BJ (cell line): ENCODE measurements around the gene NKAIN2. TPM values are rescaled to one million over a fixed set of nuclear protein-coding genes. Genes with fewer than 3 reads are reported as not detected.
"Not testable (repeated sequence)": the region's sequence is repeated elsewhere in the genome, so short reads cannot be mapped to it uniquely, and the experiment has no call there.

Experiments used
- CTCF ChIA-PET: fragments of 350-600 bp; formaldehyde crosslinking; extraction: SDS; loops from one replicate; lab custom pipeline; 2021; ENCODE audit warnings: antibody characterized with exemption, inconsistent platforms; lab: Yijun Ruan, JAX
- POLR2A ChIA-PET: fragments of 300-600 bp; sonication (Branson Sonifier 250); formaldehyde crosslinking; extraction: SDS; loops from one replicate; lab custom pipeline; 2021; ENCODE audit warnings: antibody characterized with exemption; lab: Charles Lee
- DNase-seq: peaks from one replicate; pipeline ENCODE4 v3.0.0-alpha.2; 2011; ENCODE audit warnings: low read depth
- H3K27me3 ChIP-seq: 2 replicates; pipeline ENCODE4 v1.6.0; 2011; ENCODE audit warnings: low read length; ENCODE audit not compliant: control insufficient read depth, insufficient read depth
- H3K36me3 ChIP-seq: 2 replicates; pipeline ENCODE4 v1.5.1; 2011; ENCODE audit warnings: low read length; ENCODE audit not compliant: control insufficient read depth, insufficient read depth
- H3K4me3 ChIP-seq: 2 replicates; pipeline ENCODE4 v1.5.1; 2011; ENCODE audit warnings: low read depth, mild to moderate bottlenecking, control low read depth, low read length
- polyA plus RNA-seq: library from polyadenylated mRNA; depleted of rRNA; stranded (reverse); fragments of >200 nt; gene quantifications from 2 replicates; pipeline ENCODE4 v1.2.3, GENCODE V29; 2011
- TF ChIP-seq, protein P1 (sequence below): IDR thresholded peaks from 2 replicates; pipeline ENCODE4 v1.5.1; 2011; ENCODE audit warnings: low read depth, mild to moderate bottlenecking, control low read depth, inconsistent platforms, low read length, moderate library complexity; ENCODE audit not compliant: insufficient read depth

The NKAIN2 gene
- polyA plus RNA-seq, 1 experiment: not detected

DNA sequence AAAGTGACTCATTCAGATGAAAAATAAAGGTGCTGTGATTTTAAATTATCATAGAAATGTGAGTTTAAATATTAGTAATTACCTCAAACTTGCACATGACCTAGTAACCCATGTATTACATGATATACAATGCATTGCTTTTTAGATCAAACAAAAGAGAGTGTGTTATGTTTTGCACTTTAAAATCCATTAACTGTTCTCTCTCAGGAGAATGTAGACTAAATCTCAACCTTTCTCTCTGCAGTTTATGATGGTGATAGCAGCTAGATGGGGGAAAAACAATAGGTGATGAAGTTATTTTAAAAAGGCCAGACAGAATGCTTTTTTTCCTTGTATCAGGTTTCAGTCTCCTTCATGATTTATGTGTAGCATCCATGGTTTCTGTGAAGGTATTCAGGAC lies 754.2 kb downstream of the NKAIN2 start:
- no peak overlapping the region for H3K4me3 ChIP-seq
- TF ChIP-seq, protein P1, sequence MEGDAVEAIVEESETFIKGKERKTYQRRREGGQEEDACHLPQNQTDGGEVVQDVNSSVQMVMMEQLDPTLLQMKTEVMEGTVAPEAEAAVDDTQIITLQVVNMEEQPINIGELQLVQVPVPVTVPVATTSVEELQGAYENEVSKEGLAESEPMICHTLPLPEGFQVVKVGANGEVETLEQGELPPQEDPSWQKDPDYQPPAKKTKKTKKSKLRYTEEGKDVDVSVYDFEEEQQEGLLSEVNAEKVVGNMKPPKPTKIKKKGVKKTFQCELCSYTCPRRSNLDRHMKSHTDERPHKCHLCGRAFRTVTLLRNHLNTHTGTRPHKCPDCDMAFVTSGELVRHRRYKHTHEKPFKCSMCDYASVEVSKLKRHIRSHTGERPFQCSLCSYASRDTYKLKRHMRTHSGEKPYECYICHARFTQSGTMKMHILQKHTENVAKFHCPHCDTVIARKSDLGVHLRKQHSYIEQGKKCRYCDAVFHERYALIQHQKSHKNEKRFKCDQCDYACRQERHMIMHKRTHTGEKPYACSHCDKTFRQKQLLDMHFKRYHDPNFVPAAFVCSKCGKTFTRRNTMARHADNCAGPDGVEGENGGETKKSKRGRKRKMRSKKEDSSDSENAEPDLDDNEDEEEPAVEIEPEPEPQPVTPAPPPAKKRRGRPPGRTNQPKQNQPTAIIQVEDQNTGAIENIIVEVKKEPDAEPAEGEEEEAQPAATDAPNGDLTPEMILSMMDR: no peak
- ChIA-PET POLR2A (no interaction called here), CTCF (no interaction called here)
- no peaks in the 10 kb centered on the region for H3K27me3 ChIP-seq
- no peak for DNase-seq
- H3K36me3 ChIP-seq: no peaks in the 10 kb centered on the region

DNA sequence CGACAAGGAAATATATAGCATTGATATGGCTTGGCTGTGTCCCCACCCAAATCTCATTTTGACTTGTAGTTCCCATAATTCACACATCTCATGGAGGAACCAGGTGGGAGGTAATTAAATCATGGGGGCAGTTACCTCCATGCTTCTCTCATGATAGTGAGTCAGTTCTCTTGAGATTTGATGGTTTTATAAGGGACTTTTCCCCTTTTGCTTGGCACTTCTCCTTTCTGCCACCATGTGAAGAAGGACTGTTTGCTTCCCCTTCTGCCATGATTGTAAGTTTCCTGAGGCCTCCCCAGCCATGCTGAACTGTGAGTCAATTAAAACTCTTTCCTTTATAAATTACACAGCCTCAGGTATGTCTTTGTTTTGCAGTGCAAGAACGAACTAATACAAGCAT lies 756.4 kb downstream of the NKAIN2 start:
- H3K27me3 ChIP-seq, H3K36me3 ChIP-seq, POLR2A ChIA-PET, H3K4me3 ChIP-seq, CTCF ChIA-PET, DNase-seq: not testable (repeated sequence)

DNA sequence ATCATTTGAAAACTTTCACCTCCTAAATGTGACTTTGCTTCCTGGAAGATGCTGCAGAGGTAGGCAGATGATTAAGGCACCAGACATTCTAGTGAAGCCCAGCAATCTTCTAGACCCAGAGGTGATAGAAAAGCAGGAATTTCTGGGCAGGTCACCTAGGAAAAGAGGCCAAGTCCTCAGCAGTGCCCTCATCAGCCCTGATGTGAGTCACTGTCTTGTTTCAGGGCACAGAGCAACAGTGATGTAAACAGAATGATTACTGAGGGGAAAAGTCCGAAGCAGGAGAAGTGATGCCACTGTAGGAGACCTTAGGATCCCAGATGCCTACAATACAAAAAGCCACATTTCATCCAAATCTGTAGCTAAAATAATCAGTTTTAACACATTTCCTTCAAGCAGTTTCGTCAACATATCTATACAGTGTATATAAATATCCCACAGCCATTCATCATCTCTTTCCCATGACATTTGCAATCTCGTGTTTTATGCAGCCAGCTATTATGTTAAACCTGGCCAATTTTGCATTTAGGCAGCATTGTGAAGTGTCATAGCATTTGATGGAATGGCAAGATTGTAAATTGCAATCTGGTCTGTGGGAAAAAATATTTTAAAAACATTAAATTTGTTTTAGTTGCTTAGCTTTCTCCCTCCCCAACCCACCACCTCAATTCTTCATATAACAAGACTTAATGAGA lies 757.4 kb downstream of the NKAIN2 start:
- ChIA-PET CTCF (no interaction called here), POLR2A (no interaction called here)
- H3K36me3 ChIP-seq: no peaks in the 10 kb centered on the region
- TF ChIP-seq, protein P1: no peak
- H3K27me3 ChIP-seq: no peaks in the 10 kb centered on the region
- no peak overlapping the region for H3K4me3 ChIP-seq
- no peak for DNase-seq

DNA sequence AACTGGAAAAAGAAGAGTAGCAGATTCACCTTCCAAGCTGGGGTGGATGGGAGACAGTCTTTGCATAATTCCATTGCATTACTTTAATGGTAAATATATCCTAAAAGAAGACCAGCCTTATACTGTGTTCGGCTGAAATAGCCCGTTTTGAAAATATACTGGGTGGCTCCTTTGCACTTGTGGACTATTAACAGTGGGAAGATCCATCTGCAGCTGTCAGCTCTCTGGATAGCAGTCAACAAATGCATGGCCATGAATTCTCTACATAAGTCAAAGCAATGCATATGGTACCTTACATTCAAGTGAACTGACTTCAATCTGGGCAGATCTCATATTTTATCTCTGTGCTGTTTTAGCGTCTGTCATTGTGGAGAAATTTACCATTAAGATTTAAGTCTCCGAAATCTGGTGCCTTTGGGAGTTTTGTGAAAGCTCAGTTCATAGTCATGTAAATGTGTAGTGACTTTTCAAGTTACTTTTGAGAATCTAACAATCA lies 758.0 kb downstream of the NKAIN2 start:
- H3K4me3 ChIP-seq: no peak overlapping the region
- TF ChIP-seq, protein P1: no peak
- no peak for DNase-seq
- H3K36me3 ChIP-seq: no peaks in the 10 kb centered on the region
- H3K27me3 ChIP-seq: no peaks in the 10 kb centered on the region
- ChIA-PET POLR2A (no interaction called here), CTCF (no interaction called here)

DNA sequence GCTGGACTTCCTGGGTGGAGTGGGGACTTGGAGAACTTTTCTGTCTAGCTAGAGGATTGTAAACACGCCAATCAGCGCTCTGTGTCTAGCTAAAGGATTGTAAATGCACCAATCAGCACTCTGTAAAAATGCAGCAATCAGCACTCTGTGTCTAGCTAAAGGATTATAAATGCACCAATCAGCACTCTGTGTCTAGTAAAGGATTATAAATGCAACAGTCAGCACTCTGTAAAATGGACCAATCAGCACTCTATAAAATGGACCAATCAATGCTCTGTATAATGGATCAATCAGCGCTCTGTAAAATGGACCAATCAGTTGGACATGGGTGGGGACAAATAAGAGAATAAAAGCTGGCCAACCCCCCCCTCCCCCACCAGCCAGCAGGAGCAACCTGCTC lies 760.5 kb downstream of the NKAIN2 start:
- H3K4me3 ChIP-seq, CTCF ChIA-PET, POLR2A ChIA-PET, H3K36me3 ChIP-seq, DNase-seq, H3K27me3 ChIP-seq: not testable (repeated sequence)

DNA sequence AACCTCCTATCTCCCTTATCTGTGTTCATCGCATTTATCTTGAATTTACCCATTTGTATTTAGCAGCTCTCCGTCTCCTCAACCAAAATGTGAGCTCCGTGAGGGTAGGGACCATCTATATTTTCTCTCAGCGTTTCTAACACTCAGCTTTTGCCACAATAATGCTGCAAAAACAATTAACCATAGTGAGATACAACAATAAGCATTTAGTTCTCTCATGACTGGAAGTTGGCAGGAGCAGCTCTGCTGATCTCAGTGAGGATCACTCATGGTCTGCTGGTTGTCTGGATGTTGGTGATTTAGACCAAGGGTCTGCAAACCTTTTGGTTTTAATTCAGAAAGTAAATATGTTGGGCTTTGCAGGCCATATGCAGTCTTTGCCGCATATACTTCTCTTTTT lies 763.7 kb downstream of the NKAIN2 start:
- CTCF ChIA-PET: interaction anchor here (0.5 kb wide), 1 partner anchor 262 kb away, joined by 3 read pairs; no protein-coding TSS in a partner anchor
- Histone ChIP-seq H3K27me3 (no peaks in the 10 kb centered on the region), H3K4me3 (no peak overlapping the region), H3K36me3 (no peaks in the 10 kb centered on the region)
- TF ChIP-seq, protein P1: no peak
- POLR2A ChIA-PET: no interaction called here
- DNase-seq: no peak
